Measurements from ENCODE around the gene CPVL.

Gene CPVL

DNA sequence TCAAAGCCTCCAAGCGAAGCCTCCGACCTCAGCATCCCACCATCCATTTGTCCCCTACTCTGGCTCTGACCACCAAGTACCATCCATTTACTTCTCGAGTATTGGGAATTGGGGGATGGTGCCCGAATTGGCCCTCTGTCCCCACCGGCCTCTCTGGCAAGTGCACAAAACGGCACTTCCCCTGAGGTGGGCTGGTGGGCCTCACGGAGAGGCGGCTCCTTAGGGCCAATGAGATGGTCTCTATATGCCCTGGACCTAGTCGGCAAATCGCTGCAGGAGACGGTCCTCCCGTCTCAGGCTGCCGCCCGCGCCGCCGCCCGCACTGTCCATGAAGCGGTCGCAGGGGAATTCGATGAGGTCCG lies 191.0 kb downstream of the CPVL start:
- DNase-seq (ENCODE audit: insufficient read length, low spot score) (no peak), FAIRE-seq (no peak)

DNA sequence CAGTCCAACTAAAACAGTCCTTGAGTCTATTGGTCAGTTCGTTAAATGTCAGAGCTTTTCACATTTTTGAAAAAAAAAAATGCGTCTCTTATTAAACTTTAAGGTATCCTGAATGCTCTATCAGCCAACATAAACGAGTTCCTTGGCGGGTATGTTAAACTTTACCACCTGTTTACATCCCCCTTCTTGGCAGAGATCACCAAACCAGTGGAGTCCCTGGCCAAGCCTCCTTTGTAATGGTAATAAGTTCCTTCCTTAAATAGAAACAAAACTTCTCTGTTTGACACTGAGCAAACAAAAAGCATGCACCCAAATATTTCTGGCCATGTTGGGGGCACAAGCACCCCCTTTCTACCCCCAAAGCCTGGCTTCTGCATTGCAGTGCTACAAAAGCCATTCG lies 191.4 kb downstream of the CPVL start:
- TF ChIP-seq POLR2A (IDR thresholded peaks at IDR 0.05; ENCODE audit: low read depth, low read length), result no peak
- DNase-seq (ENCODE audit: insufficient read length, low spot score), result no peak
- no peak for FAIRE-seq

More for the DNA sequence above, 191.0 kb downstream of the CPVL start:
- no peak for TF ChIP-seq POLR2A (IDR thresholded peaks at IDR 0.05; ENCODE audit: low read depth, low read length)

DNA sequence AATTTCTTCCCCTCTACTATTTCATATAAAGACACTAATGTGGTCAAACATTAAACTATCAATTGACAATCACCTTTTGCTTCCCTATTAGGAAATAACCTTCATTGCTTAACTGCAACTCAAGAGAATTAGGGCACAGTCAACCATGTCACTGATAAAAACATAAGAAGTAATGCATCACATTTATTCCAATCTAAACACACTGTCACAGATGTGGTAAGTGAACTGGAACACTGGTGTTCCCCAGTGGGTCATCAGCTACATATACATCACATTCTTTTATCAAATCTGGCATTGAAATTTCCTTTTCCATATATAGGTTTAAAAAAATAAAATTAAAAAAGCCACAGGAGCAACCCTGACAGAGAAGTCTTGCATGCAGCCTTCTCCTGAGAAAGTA lies 191.9 kb downstream of the CPVL start:
- FAIRE-seq (no peak), DNase-seq (ENCODE audit: insufficient read length, low spot score) (no peak)
- TF ChIP-seq POLR2A (IDR thresholded peaks at IDR 0.05; ENCODE audit: low read depth, low read length), result no peak

DNA sequence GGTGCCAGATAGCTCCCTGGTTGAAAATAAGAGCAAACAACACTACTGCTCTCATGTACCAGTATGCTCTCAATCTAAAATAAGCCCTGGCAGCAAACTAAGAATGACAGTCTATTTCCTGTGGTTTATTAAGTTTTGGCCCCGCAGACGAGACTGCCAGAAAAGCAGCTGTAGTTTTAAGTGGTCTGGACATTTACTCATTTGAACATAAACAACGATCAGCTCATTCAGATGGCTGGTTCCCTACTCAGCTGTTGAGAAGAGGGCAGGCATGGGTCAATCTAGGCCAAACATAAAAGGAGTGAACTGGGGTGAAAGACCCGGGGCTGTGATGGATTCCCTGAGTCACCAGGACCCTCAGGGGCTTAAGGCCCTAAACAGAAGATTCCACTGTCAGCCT lies 192.7 kb downstream of the CPVL start:
- no peak for TF ChIP-seq POLR2A (IDR thresholded peaks at IDR 0.05; ENCODE audit: low read depth, low read length)
- FAIRE-seq (no peak), DNase-seq (ENCODE audit: insufficient read length, low spot score) (no peak)

Measured in H54 (cell line).